Measurements from ENCODE around the gene NCKAP5. TPM values are rescaled to one million over a fixed set of nuclear protein-coding genes. Genes with fewer than 3 reads are reported as not detected.

The NCKAP5 gene
- total and polyA plus RNA-seq, 2 experiments from 2014 or later = 0.65 to 0.86 TPM

DNA sequence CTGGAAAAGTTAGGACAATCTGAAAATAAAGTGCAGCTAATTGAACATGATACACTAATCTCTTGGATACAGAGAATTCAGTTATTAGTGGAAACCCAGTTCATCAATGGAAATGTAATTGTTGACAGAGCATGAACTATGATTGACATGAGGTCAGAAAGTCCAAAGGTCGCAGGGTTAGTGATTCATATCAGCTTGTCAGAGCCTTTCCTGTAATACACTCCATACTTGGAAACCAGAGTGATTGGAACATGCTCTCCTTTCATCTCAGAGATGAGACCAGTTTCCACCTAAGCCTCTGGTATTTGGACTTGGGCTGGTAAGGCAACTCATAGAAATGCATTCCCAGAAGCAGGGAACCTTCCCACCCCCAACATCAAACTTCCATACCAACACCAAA lies 8.5 kb upstream of the NCKAP5 start:
- no peaks in the 10 kb centered on the region for H3K9me2 ChIP-seq (ENCODE audit: insufficient read depth)
- H4K20me1 ChIP-seq (ENCODE audit: insufficient read depth) = no peaks in the 10 kb centered on the region
- H3K27me3 ChIP-seq (replicated peaks; ENCODE audit: insufficient read depth) = no peaks in the 10 kb centered on the region
- H3K4me2 ChIP-seq (ENCODE audit: unreplicated experiment) = no peak overlapping the region
- peaks cover 5% of the 10 kb centered on the region; the same call in 1 of the 2 replicates for H3K4me1 ChIP-seq (ENCODE audit: insufficient read depth)
- no peak overlapping the region for H3K27ac ChIP-seq
- 46 to 50% methylated on average over 1 of the region's 1 CpG for WGBS, 2 experiments (ENCODE audit: low coverage in 1 of 2, low lambda C conversion rate in 2 of 2, missing lambda C conversion rate in 2 of 2)
- no peak for DNase-seq
- no peak overlapping the region for H3K4me3 ChIP-seq
- TF ChIP-seq EZH2phosphoT487 (IDR thresholded peaks at IDR 0.05; ENCODE audit: insufficient read depth, low read depth) (no peak), EZH2 (IDR thresholded peaks at IDR 0.05; ENCODE audit: insufficient read depth, poor library complexity, severe bottlenecking) (no peak)
- H2AFZ ChIP-seq = no peak overlapping the region
- in situ Hi-C loops (cut with MboI) = no loop called here
- no peaks in the 10 kb centered on the region for H3K79me2 ChIP-seq (ENCODE audit: insufficient read depth)
- no peaks in the 10 kb centered on the region for H3K36me3 ChIP-seq (ENCODE audit: low read depth)
- H3K9ac ChIP-seq = no peak overlapping the region
- H3K9me3 ChIP-seq (ENCODE audit: low read depth) = no peaks in the 10 kb centered on the region
- H3F3A ChIP-seq (ENCODE audit: insufficient read depth) = peaks cover 9% of the 10 kb centered on the region; the same call in 1 of the 2 replicates

DNA sequence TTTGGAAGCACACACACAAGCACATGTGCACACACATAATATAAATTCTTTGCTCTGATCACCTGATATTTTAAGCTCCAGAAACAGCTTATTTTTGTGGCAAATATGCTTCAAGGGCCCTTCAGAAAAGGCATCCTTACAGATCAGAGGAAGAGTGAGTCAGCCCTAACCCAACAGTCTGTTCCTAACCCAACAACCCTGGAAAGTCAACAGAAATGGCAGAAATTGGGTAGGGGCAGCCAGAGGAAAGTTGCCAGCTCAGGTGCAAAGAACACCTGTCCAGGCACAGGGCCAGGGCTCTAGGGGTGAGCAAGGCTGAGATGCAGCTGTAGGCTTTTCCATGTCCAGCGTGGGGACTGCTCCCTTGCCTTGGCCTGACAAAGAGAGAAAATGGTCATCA lies 6.4 kb upstream of the NCKAP5 start:
- WGBS, 2 experiments (ENCODE audit: low coverage in 1 of 2, low lambda C conversion rate in 2 of 2, missing lambda C conversion rate in 2 of 2) = 67 to 78% methylated on average over 1 of the region's 1 CpG

DNA sequence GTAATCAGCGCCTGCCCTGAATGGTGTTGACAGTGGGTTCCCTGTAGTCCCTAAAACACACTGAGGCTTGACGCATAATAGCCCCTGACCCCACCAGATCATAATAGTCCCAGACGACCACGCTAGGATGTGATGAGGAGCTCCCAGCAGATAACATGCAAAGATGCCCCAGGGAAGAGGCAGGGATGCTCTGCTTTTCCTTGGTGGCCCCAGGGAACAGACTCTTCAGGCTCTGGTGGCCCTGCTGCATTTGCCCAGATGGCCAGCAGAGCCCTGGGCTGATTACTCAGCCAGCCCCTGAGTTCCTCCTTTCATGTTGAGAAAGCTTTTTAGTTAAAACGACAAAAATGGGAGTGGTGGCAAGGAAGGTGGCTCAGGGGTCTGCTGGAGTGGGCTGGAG lies 5.9 kb upstream of the NCKAP5 start:
- Histone ChIP-seq H3F3A (ENCODE audit: insufficient read depth) (no peaks in the 10 kb centered on the region), H3K36me3 (ENCODE audit: low read depth) (no peaks in the 10 kb centered on the region), H4K20me1 (ENCODE audit: insufficient read depth) (no peaks in the 10 kb centered on the region), H3K79me2 (ENCODE audit: insufficient read depth) (no peaks in the 10 kb centered on the region), H3K27me3 (replicated peaks; ENCODE audit: insufficient read depth) (no peaks in the 10 kb centered on the region), H3K4me3 (no peak overlapping the region), H3K9ac (no peak overlapping the region), H3K9me3 (ENCODE audit: low read depth) (no peaks in the 10 kb centered on the region), H3K9me2 (ENCODE audit: insufficient read depth) (no peaks in the 10 kb centered on the region), H3K4me1 (ENCODE audit: insufficient read depth) (peaks cover 5% of the 10 kb centered on the region; the same call in 1 of the 2 replicates), H2AFZ (no peak overlapping the region), H3K4me2 (ENCODE audit: unreplicated experiment) (no peak overlapping the region), H3K27ac (no peak overlapping the region)
- WGBS, 2 experiments (ENCODE audit: low coverage in 1 of 2, low lambda C conversion rate in 2 of 2, missing lambda C conversion rate in 2 of 2) = 81% methylated on average over 5 of the region's 5 CpGs
- in situ Hi-C loops (cut with MboI) = loop anchor here (25.0 kb wide), 1 partner anchor 1037 kb away; no protein-coding TSS in a partner anchor
- TF ChIP-seq EZH2 (IDR thresholded peaks at IDR 0.05; ENCODE audit: insufficient read depth, poor library complexity, severe bottlenecking) = no peak
- TF ChIP-seq EZH2phosphoT487 (IDR thresholded peaks at IDR 0.05; ENCODE audit: insufficient read depth, low read depth) = no peak
- DNase-seq = no peak

More for the DNA sequence above, 6.4 kb upstream of the NCKAP5 start:
- Histone ChIP-seq H4K20me1 (ENCODE audit: insufficient read depth) (no peaks in the 10 kb centered on the region), H3K9ac (no peak overlapping the region), H3F3A (ENCODE audit: insufficient read depth) (no peaks in the 10 kb centered on the region), H3K4me3 (no peak overlapping the region), H3K9me2 (ENCODE audit: insufficient read depth) (no peaks in the 10 kb centered on the region), H3K27me3 (replicated peaks; ENCODE audit: insufficient read depth) (no peaks in the 10 kb centered on the region), H3K79me2 (ENCODE audit: insufficient read depth) (no peaks in the 10 kb centered on the region), H2AFZ (no peak overlapping the region), H3K4me2 (ENCODE audit: unreplicated experiment) (no peak overlapping the region), H3K4me1 (ENCODE audit: insufficient read depth) (peaks cover 5% of the 10 kb centered on the region; the same call in 1 of the 2 replicates), H3K36me3 (ENCODE audit: low read depth) (no peaks in the 10 kb centered on the region), H3K9me3 (ENCODE audit: low read depth) (no peaks in the 10 kb centered on the region), H3K27ac (no peak overlapping the region)
- in situ Hi-C loops (cut with MboI) = loop anchor here (25.0 kb wide), 1 partner anchor 1037 kb away; no protein-coding TSS in a partner anchor
- no peak for DNase-seq
- TF ChIP-seq EZH2phosphoT487 (IDR thresholded peaks at IDR 0.05; ENCODE audit: insufficient read depth, low read depth) (no peak), EZH2 (IDR thresholded peaks at IDR 0.05; ENCODE audit: insufficient read depth, poor library complexity, severe bottlenecking) (no peak)

DNA sequence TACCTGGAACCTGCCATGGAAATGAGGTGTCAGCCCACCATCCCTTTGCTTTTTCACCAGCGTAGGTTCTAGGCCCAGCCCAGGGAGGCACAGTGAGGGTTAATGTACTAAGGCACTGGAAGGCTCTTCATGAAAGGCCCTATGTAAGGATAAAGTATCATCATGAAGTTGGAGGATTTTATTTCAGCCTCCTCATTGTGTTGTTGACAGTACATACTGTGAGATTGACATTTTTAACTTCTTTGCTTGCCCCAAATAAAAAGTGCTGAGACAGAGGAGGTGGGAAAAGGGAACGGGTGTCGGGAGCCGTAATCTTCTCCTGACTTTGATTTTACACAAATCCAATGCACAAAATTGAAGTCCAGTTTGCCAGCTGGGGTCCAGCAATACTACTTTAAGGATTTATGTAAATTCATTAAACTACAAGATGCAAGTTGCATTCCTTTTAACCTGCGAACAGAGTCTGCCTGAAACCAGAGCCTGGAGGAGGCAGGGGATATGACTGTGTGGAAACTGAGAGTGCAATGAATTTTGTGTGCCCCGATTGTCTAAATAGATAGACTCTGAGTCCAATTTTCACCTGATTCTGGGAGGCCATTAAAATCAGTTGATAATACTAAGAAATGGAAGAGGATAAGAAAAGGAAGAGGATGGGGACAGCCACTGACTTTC lies 5.4 kb upstream of the NCKAP5 start:
- no peak overlapping the region for H3K27ac ChIP-seq
- no peak overlapping the region for H3K9ac ChIP-seq
- WGBS, 2 experiments (ENCODE audit: low coverage in 1 of 2, low lambda C conversion rate in 2 of 2, missing lambda C conversion rate in 2 of 2) = 83 to 85% methylated on average over 6 of the region's 6 CpGs
- 0 out of 2 replicates have a peak, but pooled peaks cover under 1% of the 10 kb centered on the region for H3K4me1 ChIP-seq (ENCODE audit: insufficient read depth)
- H3K4me2 ChIP-seq (ENCODE audit: unreplicated experiment) = no peak overlapping the region
- in situ Hi-C loops (cut with MboI) = loop anchor here (25.0 kb wide), 1 partner anchor 1036 kb away; no protein-coding TSS in a partner anchor
- H3K36me3 ChIP-seq (ENCODE audit: low read depth) = no peaks in the 10 kb centered on the region
- DNase-seq = no peak
- no peaks in the 10 kb centered on the region for H3K9me2 ChIP-seq (ENCODE audit: insufficient read depth)
- H3K9me3 ChIP-seq (ENCODE audit: low read depth) = no peaks in the 10 kb centered on the region
- no peaks in the 10 kb centered on the region for H3K79me2 ChIP-seq (ENCODE audit: insufficient read depth)
- no peaks in the 10 kb centered on the region for H4K20me1 ChIP-seq (ENCODE audit: insufficient read depth)
- TF ChIP-seq EZH2phosphoT487 (IDR thresholded peaks at IDR 0.05; ENCODE audit: insufficient read depth, low read depth) (no peak), EZH2 (IDR thresholded peaks at IDR 0.05; ENCODE audit: insufficient read depth, poor library complexity, severe bottlenecking) (no peak)
- H3K27me3 ChIP-seq (replicated peaks; ENCODE audit: insufficient read depth) = no peaks in the 10 kb centered on the region
- H2AFZ ChIP-seq = no peak overlapping the region
- no peak overlapping the region for H3K4me3 ChIP-seq
- H3F3A ChIP-seq (ENCODE audit: insufficient read depth) = no peaks in the 10 kb centered on the region

All from GM23248 (cell line).